ENCODE results near the gene NFE2L2.
"Not testable (repeated sequence)": the region's sequence is repeated elsewhere in the genome, so short reads cannot be mapped to it uniquely, and the experiment has no call there.

Gene NFE2L2

DNA sequence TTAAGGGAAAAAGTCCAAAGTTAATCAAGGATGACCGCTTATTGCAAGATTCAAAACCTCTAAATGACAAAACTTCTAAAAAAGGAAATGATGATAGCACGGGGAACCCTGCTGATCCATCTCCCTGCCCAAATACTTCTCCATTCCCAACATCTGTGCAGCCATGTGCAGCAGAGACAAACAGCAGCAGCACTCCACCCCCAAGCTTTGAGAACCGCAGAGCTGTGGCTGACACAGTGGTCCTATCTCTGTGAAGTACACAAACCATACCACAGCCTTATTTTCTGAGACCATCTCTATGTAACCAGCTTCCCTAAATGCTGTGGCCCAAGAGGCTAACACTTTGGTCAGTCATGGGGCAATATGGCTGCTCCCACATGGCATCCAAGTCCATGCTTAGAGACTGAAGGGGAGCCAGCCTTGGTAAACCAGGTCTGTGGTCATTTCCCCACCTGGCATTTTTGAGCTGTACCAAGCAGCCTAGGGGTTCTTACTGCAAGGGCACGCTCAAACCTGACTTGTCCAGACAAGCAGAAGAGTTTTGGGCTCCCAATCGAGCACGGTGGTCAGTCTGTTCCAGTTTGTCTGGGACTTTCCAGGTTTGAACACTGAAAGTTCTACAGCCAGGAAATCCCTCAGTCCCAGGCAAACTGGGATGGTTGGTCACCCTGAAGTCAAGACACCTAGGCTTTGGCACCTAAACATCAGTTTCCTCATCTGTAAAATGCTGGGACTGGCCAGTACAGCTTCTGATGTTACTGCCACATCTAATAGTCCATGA lies 17.1 kb upstream of the NFE2L2 start:
- DNase-seq (ENCODE audit: low read depth) = no peak

DNA sequence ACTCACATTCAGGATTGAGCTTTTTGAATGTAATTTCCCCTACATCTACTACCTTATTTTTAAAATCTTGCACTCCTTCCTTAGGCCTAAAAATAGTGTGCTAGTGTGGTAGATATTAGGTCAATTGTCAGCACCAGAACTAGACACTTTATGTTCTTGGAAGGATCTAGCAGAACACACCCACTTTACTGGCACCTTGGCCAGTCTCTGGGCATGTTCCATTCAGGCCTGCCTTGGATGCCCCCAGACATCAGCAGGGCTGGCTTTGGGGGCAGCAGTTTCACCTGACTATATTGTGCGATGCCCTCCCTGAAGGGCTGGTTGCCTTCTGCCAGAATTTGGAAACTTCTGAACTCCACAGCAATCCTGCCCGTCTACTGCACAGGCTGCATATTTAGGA lies 15.3 kb upstream of the NFE2L2 start:
- no peak for DNase-seq (ENCODE audit: low read depth)

DNA sequence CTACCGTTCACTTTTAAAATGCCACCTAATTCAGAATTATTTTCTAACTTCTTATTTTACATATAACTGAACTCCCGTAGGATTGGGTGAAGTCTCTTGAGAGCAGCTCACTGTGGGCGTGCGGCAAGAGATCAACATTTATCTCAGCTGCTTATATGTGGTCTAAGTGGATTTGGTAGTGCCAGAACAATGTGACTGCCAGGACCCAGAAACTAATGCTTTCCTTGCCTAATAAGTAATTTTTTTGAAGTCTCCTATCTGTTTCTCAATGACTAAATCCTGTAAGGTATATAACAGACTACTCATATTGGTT lies 11.2 kb upstream of the NFE2L2 start:
- no peak for DNase-seq (ENCODE audit: low read depth)

DNA sequence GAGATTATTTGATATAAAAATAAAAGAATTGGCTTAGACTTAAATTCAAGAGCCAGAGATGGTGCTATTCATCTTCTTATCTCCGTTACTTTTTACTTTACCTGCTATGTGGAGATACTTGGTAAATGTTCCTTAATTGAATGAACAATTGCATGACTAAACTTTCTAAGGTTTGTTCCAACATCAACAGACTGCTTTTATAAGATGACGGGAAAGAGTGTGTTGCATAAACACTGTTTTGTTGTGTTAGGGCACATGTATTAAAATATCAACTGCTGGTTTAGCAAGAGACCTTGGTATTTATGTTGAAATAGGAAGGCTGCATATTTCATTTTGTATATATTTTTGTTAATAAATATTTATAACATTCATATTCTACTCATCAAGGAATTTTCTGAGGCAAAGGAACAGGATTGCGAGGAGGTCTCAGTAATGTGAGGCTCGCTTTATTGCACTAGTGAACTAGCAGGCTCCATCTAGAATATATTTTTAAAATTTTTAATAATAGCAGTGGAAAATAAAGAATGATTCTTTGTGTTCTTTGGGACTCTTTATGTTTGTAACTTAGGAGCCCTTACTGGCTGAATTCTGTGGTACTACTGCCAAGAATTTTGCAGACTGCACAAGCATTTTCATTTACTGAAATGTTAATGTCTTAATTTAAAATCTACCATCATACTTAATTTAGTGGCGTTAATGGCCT lies 10.7 kb upstream of the NFE2L2 start:
- no peak for DNase-seq (ENCODE audit: low read depth)

DNA sequence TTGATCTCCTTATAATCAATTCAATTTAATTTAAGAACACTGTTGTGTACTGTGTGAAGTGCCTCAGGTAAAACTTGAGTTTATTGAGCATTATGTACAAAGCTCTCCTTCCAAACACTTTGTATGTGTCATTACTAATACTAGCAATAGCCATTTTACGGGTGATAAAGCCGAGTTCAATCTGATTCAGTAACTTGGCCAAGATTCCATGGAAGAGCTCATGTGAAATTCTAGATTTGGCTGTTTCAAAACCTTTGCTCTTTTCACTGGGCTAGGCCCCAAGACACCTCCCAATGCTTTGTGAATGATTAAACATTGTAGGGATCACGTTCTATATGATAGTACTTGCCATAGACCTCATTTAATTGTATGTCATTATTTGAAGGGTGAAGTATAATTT lies 8.9 kb upstream of the NFE2L2 start:
- no peak for DNase-seq (ENCODE audit: low read depth)

DNA sequence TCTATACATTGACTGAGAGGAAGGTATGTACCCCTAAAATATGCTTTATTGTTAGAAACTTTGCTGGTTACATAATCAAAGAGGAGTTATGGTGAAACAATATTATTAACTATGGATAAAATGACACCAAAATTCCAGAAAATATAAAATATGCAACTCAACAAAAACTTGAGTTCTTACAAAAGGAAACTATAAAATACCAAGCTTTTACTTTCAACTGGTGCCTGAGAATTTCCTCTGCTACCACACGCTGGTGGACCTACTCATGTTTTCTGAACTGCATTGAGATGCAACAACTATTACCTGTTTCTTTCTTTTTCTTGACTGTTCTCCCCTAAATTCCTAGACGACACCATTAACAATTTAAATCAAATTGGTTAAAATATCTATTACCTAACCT lies 8.2 kb upstream of the NFE2L2 start:
- DNase-seq (ENCODE audit: low read depth) = no peak

DNA sequence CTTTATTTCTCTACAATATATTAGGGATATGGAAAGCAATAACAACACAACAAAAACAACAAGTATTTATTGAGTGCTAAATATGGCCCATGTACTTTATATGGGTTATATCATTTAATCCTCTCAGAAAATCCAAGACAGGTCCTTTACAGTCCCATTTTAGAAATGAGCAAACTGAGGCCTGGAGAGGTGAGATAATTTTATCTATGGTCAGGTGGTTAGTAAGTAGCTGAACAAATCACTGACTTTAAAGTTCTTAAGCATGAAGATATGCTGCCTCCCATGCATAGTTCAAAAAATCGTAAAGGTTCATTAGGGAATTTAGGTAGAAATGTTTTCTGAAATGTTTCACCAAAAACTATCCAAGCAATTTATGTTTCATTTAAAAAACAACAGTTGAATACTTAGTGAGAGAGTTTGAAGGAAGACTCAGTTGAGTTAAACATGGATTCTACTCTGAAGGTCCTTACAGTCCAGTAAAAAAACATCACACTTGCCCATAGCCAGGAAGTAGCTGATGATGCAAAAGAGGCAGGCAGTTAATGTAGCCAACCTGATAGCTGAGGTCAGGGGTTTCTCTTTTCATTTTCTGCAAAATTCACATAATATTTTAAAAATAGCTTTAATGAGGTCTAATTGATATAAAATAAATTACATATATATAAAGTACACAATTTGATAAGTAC lies 7.6 kb upstream of the NFE2L2 start:
- no peak for DNase-seq (ENCODE audit: low read depth)

DNA sequence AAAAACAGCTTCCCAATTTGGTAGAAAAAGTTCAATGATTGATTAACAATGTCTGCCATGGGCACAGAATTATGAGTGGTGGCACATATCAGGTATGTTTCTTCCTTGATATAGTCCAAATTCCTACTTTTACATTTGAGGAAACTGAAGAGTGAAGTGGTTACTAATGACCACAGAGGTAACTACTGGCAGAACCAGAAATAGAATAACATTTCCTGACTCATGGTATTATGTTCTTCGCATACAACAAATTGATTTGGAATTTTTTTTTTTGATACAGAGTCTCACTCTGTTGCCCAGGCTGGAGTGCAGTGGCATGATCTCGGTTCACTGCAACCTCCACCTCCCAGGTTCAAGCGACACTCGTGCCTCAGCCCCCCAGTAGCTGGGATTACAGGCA lies 6.0 kb upstream of the NFE2L2 start:
- no peak for DNase-seq (ENCODE audit: low read depth)

DNA sequence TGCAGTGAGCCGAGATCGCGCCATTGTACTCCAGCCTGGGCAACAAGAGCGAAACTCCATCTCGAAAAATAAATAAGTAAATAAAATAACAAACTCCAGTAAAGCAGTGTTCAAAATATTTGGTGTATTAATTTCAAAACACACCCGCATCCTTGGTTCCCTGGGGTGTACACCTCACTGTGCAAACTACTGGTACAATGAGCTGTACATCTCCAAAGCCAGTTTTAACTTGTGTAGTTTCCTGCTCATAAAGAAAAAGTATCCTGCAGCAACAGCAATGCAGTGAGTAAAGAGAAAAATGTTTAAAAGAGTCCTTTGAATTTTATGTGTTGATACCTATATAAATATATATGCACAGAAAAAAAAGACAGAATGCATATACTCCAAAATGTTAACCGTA lies 4.4 kb upstream of the NFE2L2 start:
- no peak for DNase-seq (ENCODE audit: low read depth)

DNA sequence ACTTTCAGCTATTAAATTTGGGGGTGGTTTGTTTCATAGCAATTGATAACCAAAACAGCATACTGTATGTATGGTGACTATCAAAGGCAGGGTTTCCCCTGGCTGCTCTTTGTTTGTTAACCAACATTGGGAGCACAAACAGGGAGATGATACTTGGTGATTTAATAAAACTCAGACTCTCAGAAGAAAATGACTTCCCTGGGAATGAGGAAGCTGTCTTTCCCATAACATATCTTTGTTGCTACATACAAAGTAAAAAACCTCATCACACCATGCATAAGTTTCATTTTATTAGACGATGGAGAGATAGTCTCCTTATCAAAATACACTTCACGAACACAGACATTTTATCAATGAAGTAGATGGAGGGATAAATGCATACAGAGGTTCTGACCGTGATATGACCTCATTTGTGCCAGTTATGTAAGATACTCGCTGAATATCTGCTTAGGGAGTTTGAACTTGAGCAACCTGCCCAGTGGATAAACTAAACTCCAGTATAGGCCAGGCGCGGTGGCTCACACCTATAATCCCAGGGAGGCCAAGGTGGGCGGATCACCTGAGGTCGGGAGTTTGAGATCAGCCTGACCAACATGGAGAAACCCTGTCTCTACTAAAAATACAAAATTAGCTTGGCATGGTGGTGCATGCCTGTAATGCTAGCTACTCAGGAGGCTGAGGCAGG lies 3.8 kb upstream of the NFE2L2 start:
- no peak for DNase-seq (ENCODE audit: low read depth)

DNA sequence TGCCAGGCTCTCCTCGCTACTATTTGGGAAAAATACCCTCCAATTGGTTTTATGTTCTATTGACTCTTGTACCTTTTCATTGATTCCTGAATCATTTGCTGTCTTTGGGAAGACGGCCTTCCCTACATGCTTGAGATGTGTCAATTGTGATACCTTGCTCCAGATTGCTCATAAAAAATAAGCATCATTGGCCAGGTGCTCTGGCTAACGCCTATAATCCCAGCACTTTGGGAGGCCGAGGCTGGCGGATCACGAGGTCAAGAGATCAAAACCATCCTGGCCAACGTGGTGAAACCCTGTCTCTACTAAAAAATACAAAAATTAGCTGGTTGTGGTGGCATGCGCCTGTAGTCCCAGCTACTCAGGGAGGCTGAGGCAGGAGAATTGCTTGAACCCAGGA lies 2.4 kb upstream of the NFE2L2 start:
- not testable (repeated sequence) for DNase-seq (ENCODE audit: low read depth)

DNA sequence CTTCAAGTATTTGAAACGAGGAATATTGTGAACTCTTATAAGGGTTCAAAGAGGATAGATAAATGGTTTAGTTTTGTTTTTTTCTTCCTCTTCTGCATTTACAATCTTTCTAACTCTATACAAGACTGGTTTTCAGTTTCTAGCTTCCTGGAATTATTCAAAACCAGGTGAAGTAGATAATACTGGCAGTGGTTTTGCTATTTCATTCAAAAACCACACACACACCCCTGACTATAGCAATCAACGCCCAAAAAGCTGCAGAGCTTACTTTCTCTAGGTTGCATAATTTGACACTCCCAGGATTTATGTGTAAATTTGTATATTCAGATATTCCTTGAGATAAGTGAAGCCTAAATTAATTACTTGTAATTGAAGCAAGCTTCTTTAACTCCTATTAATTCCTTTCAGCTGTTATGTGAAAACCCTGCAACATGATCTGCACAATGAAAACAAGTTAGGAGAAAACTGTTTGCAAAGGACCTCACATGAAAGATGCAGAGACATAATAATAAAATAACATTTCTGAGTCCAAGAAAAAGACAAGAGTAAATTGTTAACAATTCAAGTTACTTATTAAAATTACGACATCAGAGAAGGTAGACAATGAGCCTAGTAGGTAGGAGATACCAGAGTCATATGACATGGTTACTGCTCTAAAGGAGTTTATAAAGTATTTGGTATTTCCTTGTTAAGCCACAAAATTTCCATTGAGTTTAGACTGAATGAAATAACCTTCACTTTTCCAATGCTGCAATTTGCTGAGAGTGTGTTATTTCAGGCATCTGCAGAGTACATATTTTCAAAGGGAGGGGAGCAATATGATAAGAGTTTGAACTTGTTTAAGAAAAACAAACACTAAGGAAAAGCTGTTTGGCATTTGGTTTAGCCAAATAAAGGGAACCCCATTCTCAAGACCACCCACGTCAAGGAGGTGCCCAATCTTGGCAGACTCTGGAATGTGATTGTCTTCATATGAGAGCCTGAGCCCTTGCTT lies 1.6 kb upstream of the NFE2L2 start:
- no peak for DNase-seq (ENCODE audit: low read depth)

DNA sequence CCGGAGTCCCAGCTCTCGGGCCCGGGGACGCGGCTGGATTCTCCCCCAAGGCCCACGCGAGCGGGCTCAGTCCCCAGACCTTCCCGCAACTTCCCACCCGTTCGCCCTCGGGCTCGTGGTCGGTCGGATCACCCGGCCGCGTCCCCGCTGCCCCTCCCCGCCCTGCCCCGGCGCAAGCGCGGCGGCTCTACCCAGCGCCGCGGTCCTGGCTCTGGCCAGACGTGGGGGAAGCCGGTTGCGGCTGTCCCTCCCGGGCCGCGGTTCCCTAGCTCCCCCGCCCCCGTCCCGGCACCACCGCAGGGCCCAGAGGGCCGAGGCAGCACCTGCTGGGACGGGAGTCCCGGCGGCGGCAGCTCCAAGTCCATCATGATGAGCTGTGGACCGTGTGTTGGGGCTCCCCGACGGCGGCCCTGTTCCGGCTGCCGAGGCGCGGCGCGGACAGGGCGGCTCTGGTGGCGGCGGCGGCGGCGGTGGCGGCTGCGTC lies 276 bp downstream of the NFE2L2 start:
- peak; percentile 15 for DNase-seq (ENCODE audit: low read depth)

DNA sequence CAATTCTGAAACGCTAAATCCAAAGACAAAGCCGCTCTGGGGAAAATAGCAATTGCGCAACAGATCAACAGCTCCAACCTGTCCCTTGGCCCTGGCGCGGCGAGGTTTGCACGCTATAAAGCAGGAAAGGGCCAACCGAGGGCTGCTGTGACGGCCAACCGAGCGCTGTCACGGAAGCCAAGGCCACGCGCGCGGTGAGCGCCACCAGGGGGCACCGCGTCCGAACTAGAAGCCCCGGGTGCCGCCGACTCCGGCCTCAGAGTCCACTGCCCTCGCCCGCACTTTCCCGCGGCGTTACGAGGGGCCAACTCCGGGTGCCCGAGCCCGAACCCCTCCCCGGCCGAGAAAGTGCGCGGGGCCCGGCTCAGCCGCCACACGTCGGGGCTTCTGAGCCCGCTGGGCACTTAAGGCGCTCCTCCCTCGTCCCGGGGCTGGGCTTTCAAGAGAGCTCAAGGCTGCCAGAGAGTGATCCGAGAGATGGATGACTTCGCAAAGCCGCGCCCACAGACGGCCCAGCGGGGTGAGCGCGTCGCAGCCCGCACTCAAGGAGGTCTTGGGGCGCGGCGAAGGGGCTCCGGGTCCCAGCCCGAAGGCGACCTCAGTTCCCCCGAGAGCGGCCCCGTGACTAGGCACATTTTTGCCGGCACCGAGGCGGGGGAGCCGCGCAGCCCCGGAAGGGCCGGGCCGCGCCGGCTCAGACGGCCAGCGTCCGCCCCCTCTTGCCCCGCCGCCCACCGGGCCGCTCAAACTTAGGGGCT lies 897 bp downstream of the NFE2L2 start:
- peak; percentile 92 for DNase-seq (ENCODE audit: low read depth)

DNA sequence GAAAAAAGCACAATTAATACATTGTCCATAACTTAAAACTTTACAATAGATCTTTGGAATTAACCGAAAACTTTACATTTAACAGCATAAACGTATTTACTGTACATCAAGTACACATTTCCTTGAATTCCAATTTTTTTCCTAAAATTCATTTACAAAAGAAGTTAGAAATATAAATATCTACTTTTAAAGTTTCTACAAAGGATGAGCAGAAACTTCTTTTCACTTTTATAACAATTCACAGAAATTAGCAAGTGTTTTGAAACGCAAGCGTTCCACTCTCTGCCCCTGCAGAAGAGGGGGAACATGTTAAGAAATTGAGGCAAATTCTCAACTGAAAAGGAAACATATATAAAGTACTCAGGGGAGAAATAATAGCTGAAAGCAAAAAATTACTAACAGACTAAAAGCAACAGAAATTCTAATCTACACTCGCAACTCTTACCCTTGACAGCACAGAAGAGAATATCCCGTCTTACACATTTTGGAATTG lies 1.5 kb downstream of the NFE2L2 start:
- no peak for DNase-seq (ENCODE audit: low read depth)

DNA sequence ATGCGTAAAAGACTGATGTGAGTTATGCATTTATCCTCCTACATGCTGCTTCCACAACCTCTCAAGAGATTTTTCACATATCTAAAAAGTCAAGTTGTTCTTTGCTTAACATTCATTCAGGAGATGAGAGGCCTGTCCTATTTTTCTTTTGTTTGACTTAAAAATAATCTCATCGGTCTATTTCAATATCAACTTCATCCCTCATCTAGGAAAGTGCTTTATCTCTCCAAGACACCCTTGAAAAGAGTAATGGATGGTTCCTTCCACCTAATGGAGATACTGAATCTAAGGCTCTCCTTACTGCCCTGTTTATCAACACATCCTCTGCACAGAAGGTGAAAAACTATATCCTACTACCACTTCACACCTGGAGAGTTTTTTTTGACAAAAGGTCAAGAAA lies 2.4 kb downstream of the NFE2L2 start:
- no peak for DNase-seq (ENCODE audit: low read depth)

DNA sequence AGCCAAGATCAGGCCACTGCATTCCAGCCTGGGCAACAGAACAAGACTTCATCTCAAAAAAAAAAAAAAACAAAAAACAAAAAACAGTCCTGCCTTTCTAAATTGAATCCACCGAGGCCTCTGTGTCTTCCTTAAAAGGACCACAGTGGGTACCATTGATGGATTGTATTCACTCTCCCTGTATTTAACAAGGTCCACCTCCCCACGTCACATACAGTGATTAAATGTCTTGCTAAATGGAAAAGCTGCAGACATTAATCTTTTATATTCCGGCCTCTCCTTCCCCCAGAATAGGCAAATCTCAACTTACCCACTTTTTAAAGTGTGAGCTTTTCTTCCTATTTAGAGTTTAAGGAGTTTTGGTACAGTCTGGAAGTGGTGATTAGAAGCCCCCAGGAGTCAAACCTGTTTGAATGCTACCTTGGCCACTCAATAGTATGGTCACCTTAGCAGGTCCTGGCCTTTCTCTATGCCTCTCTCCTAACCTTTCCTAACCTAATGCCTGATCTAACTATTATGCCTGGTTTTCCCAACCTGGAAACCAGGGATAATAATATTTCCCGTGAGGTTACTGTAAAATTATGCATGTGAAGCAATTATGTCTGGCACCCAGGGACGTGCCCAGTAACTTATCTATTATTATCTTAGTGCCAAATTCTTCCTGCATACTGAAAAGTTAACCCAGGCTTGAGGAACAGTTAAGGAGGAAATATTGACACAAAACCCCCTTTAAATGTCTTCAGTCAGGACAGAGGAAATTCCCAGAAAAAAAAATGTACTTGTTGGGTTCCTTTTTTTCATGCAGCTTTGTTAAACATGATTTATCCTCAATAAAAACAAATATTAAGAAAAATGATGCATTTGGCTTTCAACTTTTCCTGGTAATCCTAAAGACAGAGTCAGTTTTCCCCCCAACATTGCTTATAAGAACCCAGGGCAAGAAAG lies 3.1 kb downstream of the NFE2L2 start:
- no peak for DNase-seq (ENCODE audit: low read depth)

DNA sequence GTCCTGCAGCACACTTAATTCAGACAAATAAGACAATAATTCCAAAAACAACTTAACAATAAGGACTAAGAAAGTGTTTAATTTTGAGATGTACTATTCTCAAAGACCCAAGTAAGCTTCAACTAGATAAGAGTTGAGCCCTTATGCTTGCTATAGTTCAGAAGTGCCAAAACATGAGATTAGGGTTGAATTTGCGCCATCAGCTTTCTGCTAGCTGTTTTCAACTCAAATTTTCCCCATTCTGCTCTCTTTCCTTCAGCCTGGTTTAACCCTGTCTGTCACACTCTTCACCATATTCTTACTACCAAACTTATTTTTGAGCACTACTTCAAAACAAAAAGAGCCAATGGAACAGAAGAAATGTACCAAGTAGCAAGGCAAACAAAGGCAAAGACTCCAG lies 4.1 kb downstream of the NFE2L2 start:
- no peak for DNase-seq (ENCODE audit: low read depth)

DNA sequence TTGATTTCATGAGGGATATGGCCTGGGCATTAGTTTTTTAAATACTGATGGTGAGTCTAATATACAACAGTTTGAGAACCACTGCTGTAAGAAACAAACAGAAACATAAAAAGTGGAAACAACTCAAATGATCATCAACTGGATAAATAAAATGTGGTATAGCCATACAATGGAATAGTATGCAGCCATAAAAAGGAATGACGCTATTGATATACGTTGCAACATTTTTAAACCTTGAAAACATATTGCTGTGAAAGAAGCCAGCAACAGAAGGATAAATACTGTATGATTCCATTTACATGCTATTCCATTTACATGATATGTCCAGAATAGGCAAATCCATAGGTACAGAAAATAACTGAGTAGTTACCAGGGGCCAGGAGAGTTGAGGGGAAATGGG lies 6.5 kb downstream of the NFE2L2 start:
- no peak for DNase-seq (ENCODE audit: low read depth)

All from T follicular helper cell (primary cell).